Activated CD8-positive, alpha-beta memory T cell treated with anti-CD3 and anti-CD28 coated beads, Interleukin-2, amount 50 U/mL, for 1 hour (primary cell): ENCODE measurements around the gene ERCC4.

Source experiments
- DNase-seq: peaks from one replicate; pipeline ENCODE4 v3.0.0-alpha.2; 2020; ENCODE audit errors: extremely low read depth

The ERCC4 gene

GRCh38 chr16:13911306-13911705 is 8.6 kb upstream of the ERCC4 start:
- no peak for DNase-seq

- DNase-seq: no peak
Measured at GRCh38 chr16:13911871-13912270, 8.1 kb upstream of the ERCC4 start.

- no peak for DNase-seq
Measured at GRCh38 chr16:13912891-13913290, 7.1 kb upstream of the ERCC4 start.

DNA sequence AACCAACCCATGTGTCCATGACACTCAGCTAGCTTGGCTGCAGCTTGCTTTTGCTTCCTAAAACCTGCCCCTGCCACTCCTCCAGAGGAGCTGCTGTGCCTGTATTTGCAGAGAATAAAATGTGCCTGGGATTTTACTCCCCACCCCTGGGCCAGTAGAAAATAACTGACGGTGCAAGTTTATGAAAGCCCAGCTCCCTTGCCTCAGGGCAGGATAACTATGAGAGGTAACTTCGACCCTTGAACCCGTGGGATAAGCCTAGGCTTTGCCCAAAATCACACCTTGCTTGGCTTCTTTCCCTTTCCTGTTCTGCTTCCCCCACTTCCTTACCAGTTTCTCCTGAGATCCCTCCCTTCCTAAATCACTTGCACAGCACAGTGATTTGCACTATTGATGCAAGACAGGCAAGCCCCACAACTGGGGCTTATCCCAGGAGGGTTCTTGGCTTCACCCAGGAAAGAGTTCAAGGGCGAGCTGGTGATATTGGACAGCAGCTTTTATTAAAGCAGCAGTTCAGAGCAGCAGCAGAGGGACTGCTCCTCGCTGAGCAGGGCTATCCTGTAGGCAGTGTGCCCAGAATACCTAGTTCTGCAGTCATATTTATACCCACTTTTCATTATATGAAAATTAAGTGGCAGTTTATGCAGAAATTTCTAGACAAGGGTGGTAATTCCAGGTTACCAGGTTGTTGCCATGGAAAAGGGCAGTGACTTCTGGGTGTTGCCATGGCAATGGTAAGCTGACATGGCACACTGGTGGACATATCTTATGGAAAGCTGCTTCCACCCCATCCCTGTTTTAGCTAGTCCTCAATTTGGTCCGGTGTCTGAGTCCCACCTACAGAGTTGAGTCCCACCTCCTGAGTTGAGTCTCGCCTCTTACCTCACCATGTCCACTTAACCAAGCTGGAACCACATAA is 6.3 kb upstream of the ERCC4 start:
- no peak for DNase-seq

- DNase-seq: no peak
Measured at GRCh38 chr16:13915033-13915635, 4.8 kb upstream of the ERCC4 start.

GRCh38 chr16:13919330-13919682 is 648 bp upstream of the ERCC4 start:
- no peak for DNase-seq

DNA sequence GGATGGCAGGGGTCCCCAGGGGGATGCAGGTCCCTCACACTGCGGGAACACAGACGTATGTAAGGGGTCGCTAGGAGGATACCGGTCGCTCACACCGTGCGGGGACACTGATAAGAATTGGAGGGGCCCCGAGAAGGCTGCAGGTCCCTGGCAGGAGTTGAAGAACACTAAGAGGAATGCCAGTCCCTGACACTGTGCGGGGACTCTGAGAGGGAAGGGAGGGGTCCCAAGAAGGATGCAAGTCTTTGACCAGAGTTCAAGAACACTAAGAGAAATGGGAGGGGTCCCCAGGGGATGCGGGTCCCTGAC is 510 bp downstream of the ERCC4 start:
- DNase-seq: no peak

DNA sequence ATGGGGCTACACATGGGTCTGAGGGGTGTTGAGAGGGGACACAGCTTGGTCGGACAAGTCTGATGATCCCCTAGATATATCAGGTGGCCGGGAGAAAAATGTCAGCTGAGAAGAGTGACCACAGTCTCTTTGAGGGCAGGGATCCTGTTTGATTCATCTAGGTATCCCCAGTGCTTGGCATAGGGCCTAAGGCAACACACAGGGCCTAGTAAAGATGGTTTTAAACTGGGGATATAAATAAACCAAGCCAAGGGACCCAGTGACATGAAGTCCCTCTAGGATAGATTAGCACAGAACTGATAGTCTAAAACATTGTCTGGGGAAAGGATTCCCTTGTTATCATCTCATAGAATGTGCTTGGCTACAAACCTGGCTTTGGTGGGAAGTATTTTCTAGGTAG is 1.4 kb downstream of the ERCC4 start:
- no peak for DNase-seq

DNA sequence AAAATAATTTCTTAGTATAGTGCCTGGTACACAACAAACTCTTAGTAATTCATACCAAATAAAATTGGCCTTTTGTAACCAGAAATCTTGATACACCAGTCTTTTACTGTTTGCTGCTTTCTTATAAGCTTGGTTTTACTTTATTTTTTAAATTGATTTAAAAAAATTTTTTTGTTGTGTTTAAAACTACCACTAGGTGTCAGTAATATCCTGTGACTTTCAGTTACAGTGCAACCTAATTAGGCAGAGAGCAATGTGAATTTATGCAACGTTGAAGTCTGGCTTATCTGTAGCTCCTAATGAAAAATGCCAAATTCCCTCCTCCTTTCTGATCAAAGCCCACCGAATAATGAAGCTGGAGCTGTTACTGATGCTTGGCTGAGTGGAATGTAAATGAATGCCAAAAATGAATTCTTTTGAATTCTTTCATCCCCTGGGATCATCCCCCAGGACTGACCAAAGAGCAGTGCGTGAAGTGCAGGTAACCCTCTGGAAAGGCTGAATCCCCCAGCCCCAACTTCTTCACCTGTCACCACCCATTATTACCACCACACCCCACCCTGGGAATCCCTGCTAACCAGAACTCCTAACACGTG is 3.8 kb downstream of the ERCC4 start:
- no peak for DNase-seq

DNA sequence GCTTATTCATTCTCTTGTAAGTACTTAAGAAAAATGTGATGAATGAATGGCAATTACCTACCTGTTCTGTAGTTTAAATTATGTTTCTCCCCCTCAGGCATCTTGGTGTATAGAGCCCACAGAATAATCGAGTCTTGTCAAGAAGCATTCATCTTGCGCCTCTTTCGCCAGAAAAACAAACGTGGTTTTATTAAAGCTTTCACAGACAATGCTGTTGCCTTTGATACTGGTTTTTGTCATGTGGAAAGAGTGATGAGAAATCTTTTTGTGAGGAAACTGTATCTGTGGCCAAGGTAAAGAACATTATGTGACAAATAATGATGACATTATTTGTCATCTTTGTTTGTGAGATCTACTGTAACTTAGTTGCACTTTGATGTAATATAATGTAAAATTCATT is 6.5 kb downstream of the ERCC4 start:
- DNase-seq: no peak

DNA sequence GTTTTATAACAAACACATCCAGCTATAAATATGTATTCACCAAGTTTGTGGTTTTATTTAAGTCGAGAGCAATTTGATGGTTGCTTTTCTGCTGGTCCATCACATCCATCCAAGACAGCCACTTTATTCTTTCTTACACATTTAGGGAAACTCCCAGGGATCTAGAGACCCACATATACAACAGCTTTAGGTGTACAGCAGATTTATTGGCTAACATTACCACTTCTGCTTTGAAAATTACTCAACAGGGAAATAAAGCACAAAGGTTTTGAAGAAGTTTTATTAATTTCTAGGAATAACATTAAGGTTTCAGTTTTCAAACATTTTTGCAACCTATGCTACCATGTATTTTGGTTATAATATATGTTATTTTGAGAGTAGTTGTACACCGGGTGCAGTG is 6.9 kb downstream of the ERCC4 start:
- no peak for DNase-seq

DNA sequence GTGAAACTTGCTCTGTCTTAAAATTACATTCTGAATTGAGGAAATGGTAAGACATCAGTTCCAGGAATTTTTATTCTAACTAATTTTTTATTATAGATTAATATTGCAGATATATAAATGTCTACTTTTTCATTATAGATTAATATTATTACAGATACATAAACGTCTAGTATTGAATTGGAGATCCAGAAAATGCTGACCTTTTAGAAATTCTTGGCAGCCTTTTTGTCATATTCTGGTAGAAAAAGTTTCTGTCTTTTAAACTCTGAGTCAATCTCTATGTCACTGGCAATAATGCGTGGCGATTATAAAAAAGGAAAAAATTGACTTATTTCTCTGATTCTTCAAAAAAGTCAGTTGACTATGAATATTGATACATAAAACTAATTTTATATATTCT is 8.7 kb downstream of the ERCC4 start:
- no peak for DNase-seq

GRCh38 chr16:13931845-13932244 is 11.9 kb downstream of the ERCC4 start:
- DNase-seq: no peak

DNA sequence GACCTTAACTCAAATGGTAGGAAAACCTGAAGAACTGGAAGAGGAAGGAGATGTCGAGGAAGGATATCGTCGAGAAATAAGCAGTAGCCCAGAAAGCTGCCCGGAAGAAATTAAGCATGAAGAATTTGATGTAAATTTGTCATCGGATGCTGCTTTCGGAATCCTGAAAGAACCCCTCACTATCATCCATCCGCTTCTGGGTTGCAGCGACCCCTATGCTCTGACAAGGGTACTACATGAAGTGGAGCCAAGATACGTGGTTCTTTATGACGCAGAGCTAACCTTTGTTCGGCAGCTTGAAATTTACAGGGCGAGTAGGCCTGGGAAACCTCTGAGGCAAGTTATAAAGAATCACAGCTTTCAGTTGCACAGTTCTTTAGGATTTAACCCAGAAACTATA is 15.5 kb downstream of the ERCC4 start:
- DNase-seq: no peak

- no peak for DNase-seq
Measured at GRCh38 chr16:13936155-13936554, 16.2 kb downstream of the ERCC4 start.

- no peak for DNase-seq
Measured at GRCh38 chr16:13936596-13937081, 16.7 kb downstream of the ERCC4 start.

- DNase-seq: no peak
Measured at GRCh38 chr16:13937411-13937810, 17.5 kb downstream of the ERCC4 start.

- no peak for DNase-seq
Measured at GRCh38 chr16:13938480-13938879, 18.5 kb downstream of the ERCC4 start.

DNA sequence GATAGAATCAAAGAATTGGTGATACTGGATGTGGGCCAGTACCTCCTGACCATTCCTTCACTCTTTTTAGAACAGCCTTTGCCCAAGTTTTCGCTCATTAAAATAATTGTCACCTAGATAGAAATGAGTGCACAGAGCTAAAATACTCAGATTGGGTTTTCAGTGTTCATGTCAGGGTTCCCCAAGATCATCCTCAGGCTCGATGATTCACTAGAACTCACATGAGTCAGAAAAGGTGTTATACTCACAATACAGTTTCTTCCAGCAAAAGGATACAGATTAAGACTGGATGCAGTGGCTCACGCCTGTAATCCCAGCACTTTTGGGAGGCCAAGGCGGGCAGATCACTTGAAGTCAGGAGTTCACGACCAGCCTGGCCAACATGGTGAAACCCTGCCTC is 19.9 kb downstream of the ERCC4 start:
- DNase-seq: no peak

DNA sequence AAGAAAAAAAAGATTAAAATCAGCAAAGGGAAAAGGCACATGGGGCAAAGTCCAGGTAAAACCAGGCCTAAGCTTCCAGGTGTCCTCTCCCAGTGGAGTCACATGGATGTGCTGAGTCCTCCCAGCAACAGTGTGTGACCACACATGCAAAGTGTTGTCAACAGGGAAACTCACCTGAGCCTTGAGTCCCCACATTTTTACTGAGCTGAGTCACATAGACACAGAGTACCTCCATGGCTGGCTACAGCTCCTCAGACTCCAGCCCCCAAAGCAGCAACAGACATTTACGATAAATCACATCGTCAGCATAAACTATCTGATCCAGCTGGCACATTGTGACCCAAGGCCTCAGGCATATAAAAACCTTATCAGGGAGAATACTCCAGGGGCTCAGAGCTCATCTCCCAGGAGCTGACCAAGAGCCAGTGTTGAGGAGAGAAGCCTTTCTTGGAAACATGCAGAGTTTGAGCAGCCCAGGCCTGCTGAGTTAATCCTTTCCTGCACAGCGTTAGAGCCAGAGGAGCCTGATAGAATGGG is 20.5 kb downstream of the ERCC4 start:
- DNase-seq: no peak

DNA sequence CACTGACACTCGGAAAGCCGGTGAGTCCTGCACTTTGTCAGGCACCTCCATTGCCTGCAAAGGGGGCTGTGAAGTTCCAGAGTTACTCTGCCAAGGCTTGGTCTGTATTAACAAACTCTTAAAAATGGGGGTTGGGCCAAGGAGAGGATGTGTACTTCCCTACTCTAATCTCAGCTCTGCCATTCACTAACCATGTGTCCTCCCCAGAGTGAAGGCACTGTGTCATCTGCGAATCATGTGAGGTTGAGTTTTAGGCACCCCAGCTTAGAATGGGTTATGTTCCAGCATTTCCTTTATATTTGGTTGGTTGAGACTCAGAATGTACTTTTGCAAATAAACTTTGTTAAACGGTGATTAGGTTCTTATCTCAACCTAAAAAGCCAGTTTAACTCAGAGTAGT is 24.9 kb downstream of the ERCC4 start:
- no peak for DNase-seq

DNA sequence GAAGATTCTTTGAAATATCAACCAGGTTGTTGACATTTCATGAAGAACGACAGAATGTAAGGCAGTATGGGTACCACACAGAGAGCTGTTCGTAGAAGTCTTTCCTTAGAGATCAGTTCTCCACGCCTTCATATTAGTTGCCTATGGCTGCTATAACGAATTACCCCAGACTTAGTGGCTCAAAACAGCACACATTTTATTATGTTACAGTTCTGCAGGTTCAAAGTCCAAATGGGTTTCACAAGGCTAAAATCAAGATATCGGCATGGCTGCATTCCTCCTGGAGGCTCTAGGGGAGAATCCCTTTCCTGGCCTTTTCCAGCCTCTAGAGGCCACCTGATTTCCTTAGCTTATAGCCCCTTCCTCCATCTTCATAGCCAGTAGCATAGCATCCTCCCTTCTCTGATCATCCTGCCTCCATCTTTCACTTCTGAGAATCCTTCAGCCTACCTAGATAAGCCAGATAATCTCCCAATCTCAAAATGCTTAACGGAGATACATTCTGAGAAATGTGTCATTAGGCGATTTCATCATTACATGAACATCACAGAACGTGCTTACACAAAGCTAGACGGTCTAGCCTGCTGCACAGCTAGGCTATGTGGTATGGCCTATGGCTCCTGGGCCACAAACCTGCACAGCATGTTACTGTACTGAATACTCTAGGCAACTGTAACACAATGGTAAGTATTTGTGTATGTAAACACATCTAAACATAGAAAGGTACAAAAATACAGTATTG is 26.0 kb downstream of the ERCC4 start:
- no peak for DNase-seq
